Measurements from ENCODE around the gene HNMT.
"Not testable (repeated sequence)": the region's sequence is repeated elsewhere in the genome, so short reads cannot be mapped to it uniquely, and the experiment has no call there.

HNMT gene

GRCh38 chr2:138043588-138043987 is 79.3 kb downstream of the HNMT start:
- DNase-seq (ENCODE audit: low read depth in 2 of 2) = not testable (repeated sequence)

GRCh38 chr2:138058427-138058826 is 94.2 kb downstream of the HNMT start:
- no peak for DNase-seq (ENCODE audit: low read depth in 2 of 2)

GRCh38 chr2:138059487-138060300 is 95.4 kb downstream of the HNMT start:
- no peak for DNase-seq (ENCODE audit: low read depth in 2 of 2)

GRCh38 chr2:138060301-138060635 is 96.0 kb downstream of the HNMT start:
- no peak for DNase-seq (ENCODE audit: low read depth in 2 of 2)

GRCh38 chr2:138061961-138062360 is 97.7 kb downstream of the HNMT start:
- no peak for DNase-seq (ENCODE audit: low read depth in 2 of 2)

GRCh38 chr2:138063181-138063580 is 98.9 kb downstream of the HNMT start:
- DNase-seq (ENCODE audit: low read depth in 2 of 2) = no peak

Data from stimulated activated CD4-positive, alpha-beta T cell treated with anti-CD3 and anti-CD28 coated beads, Interleukin-4, amount 100 ng/mL, for 48 hours (primary cell).